HG02852 (cell line): ENCODE measurements around the gene ALMS1.
A peak's percentile ranks its signal among the peaks of the same experiment; 100 is the strongest.
"Not testable (repeated sequence)": the region's sequence is repeated elsewhere in the genome, so short reads cannot be mapped to it uniquely, and the experiment has no call there.

Experiments used
- ATAC-seq: cut with Tn5 transposase; IDR thresholded peaks from one replicate; pipeline ENCODE4 v1.9.1; 2021; ENCODE audit warnings: mild to moderate bottlenecking, moderate library complexity; ENCODE audit not compliant: unreplicated experiment

The ALMS1 gene

GRCh38 chr2:73604589-73604988 is 219.0 kb downstream of the ALMS1 start:
- ATAC-seq = not testable (repeated sequence)

- ATAC-seq = no peak
Observed at GRCh38 chr2:73610111-73610510, 224.5 kb downstream of the ALMS1 start.

- peak; percentile 67 for ATAC-seq
Observed at GRCh38 chr2:73611193-73611592, 225.6 kb downstream of the ALMS1 start.

- ATAC-seq = no peak
Observed at GRCh38 chr2:73611867-73612266, 226.2 kb downstream of the ALMS1 start.

- no peak for ATAC-seq
Observed at GRCh38 chr2:73614105-73614504, 228.5 kb downstream of the ALMS1 start.

- ATAC-seq = no peak
Observed at GRCh38 chr2:73614997-73615396, 229.4 kb downstream of the ALMS1 start.

GRCh38 chr2:73619925-73620324 is 234.3 kb downstream of the ALMS1 start:
- not testable (repeated sequence) for ATAC-seq

- not testable (repeated sequence) for ATAC-seq
Observed at GRCh38 chr2:73624036-73624435, 238.4 kb downstream of the ALMS1 start.

- ATAC-seq = not testable (repeated sequence)
Observed at GRCh38 chr2:73624625-73625024, 239.0 kb downstream of the ALMS1 start.

- ATAC-seq = not testable (repeated sequence)
Observed at GRCh38 chr2:73626237-73626636, 240.6 kb downstream of the ALMS1 start.

GRCh38 chr2:73628493-73628892 is 242.9 kb downstream of the ALMS1 start:
- ATAC-seq = peak; percentile 76

- peak; percentile 54 for ATAC-seq
Observed at GRCh38 chr2:73630662-73631266, 245.1 kb downstream of the ALMS1 start.

GRCh38 chr2:73636977-73637376 is 251.3 kb downstream of the ALMS1 start:
- not testable (repeated sequence) for ATAC-seq

- ATAC-seq = no peak
Observed at GRCh38 chr2:73638429-73638828, 252.8 kb downstream of the ALMS1 start.

- ATAC-seq = no peak
Observed at GRCh38 chr2:73640511-73640911, 254.9 kb downstream of the ALMS1 start.

- no peak for ATAC-seq
Observed at GRCh38 chr2:73640946-73641766, 255.5 kb downstream of the ALMS1 start.

GRCh38 chr2:73641767-73642062 is 256.1 kb downstream of the ALMS1 start:
- ATAC-seq = no peak

- no peak for ATAC-seq
Observed at GRCh38 chr2:73642338-73643018, 256.8 kb downstream of the ALMS1 start, which contains the start of gene NAT8. TSS of gene NAT8 (minus strand) at chr2:73642422. CDS start at chr2:73641628, 794 bp downstream.

- not testable (repeated sequence) for ATAC-seq
Observed at GRCh38 chr2:73647690-73648089, 262.1 kb downstream of the ALMS1 start.

GRCh38 chr2:73651591-73652230 is 266.1 kb downstream of the ALMS1 start:
- no peak for ATAC-seq

GRCh38 chr2:73652348-73652747 is 266.7 kb downstream of the ALMS1 start:
- no peak for ATAC-seq
